Measurements from ENCODE around the gene ARRB1. TPM values are rescaled to one million over a fixed set of nuclear protein-coding genes. Genes with fewer than 3 reads are reported as not detected.

ARRB1 gene
- total and polyA plus RNA-seq, 10 of the 15 experiments (the other 5 are each of a cell fraction or from before 2014, with no cell fraction given): 0.39 to 12.9 (median 1.7) TPM

DNA sequence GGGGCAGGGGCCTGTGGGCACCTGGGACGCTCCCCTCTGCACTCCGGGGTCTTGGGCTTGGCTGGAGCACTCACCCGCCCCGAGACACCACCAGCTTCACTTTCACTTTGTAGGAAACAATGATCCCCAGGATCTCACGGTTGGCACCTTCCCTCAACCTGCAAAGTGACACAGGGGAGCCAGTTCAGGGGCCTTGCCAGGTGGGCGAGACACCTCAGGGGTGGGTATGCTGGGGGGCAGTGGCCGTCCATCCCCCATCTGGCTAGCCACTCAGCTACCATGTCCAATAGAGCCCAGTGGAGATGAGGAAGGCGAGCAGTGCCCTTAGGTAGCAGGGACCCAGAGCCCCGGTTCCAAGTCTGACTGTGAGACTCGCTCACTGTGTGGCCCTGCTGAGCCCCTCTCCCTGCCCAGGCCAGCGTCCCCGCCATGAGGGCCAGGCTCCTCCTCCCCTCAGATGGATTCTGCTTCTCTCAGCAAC is 78.6 kb downstream of the ARRB1 start (continued):
- TF ChIP-seq, protein P1, sequence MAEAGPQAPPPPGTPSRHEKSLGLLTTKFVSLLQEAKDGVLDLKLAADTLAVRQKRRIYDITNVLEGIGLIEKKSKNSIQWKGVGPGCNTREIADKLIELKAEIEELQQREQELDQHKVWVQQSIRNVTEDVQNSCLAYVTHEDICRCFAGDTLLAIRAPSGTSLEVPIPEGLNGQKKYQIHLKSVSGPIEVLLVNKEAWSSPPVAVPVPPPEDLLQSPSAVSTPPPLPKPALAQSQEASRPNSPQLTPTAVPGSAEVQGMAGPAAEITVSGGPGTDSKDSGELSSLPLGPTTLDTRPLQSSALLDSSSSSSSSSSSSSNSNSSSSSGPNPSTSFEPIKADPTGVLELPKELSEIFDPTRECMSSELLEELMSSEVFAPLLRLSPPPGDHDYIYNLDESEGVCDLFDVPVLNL (IDR thresholded peaks at IDR 0.05; ENCODE audit: low read depth, low read length): no peak
- TF ChIP-seq ZNF24 (IDR thresholded peaks at IDR 0.05) (no peak), SRF (IDR thresholded peaks at IDR 0.05; ENCODE audit: low read depth in 2 of 2, low read length in 2 of 2) (no peak), KLF5 (IDR thresholded peaks at IDR 0.05; ENCODE audit: partially characterized antibody) (no peak), FOXK2 (IDR thresholded peaks at IDR 0.05) (no peak)

DNA sequence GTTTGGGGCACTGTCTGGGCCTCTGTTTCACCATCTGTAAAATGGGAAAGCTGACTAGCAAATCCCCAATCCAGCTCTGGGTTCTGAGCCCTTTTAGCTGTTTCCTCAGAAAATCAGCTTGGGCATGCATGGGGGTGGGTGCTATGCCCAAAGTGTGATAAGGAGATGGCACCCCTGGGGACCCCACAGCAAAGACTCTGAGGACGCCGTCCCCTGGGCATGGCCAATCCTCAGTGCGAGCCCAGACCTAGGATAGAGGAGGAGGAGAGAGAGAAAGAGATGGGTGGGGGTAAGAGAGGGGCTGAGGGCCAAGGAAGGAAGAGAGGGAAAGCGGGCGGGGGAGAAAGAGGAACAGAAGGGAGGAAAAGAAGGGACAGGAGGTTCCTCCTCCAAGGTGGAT is 79.1 kb downstream of the ARRB1 start:
- TF ChIP-seq ZZZ3 (IDR thresholded peaks at IDR 0.05; ENCODE audit: control insufficient read depth, insufficient read length, low read depth): no peak
- in situ Hi-C loops (cut with MboI) (no loop called here), intact Hi-C loops (cut with micrococcal nuclease; ENCODE audit: unreplicated experiment) (no loop called here)
- Histone ChIP-seq H3K79me2 (ENCODE audit: control insufficient read depth, insufficient read depth, low read length) (no peaks in the 10 kb centered on the region), H4K20me1 (ENCODE audit: control insufficient read depth, insufficient read depth) (no peaks in the 10 kb centered on the region), H3K36me3 (ENCODE audit: control insufficient read depth in 2 of 2, insufficient read depth in 2 of 2, low read length in 1 of 2) (no peaks in the 10 kb centered on the region; a peak in 2 of 4 replicates), H3K27ac (ENCODE audit: control insufficient read depth, insufficient read depth) (no peak overlapping the region), H3K4me1 (ENCODE audit: control insufficient read depth, insufficient read depth, low read length) (no peaks in the 10 kb centered on the region), H3K4me2 (ENCODE audit: control insufficient read depth, insufficient read depth) (peak overlapping the region; percentile 11; the same call in 1 of the 2 replicates), H3K9me3 (replicated peaks; ENCODE audit: control insufficient read depth, insufficient read depth, low read length) (no peaks in the 10 kb centered on the region), H3K4me3 (no peak overlapping the region), H3K9ac (ENCODE audit: control insufficient read depth, insufficient read depth, low read length) (no peak overlapping the region), H3K27me3 (replicated peaks in 1 of 2; ENCODE audit: control insufficient read depth in 2 of 2, insufficient read depth in 2 of 2, low read length in 1 of 2) (no peaks in the 10 kb centered on the region), H2AFZ (ENCODE audit: control insufficient read depth, low read depth, low read length) (peak overlapping the region; percentile 7; the same call in 1 of the 2 replicates)
- no TSS peak for BruUV-seq (replicated peaks)
- no peak for ATAC-seq
- ChIA-PET POLR2A (interaction anchor here (0.5 kb wide), 1 partner anchor 84 kb away, joined by 7 read pairs; no protein-coding TSS in a partner anchor), SMC1A (ENCODE audit: uncharacterized antibody, unreplicated experiment) (interaction anchor here (0.5 kb wide), 1 partner anchor 348 kb away, joined by 4 read pairs; no protein-coding TSS in a partner anchor), CTCF (interaction anchor here (0.9 to 16.9 kb wide), 2 partner anchors 112 to 333 kb away, joined by 3 to 406 read pairs; no protein-coding TSS in a partner anchor), RAD21 (ENCODE audit: unreplicated experiment) (no interaction called here)
- 28% methylated on average over 3 of the region's 5 CpGs for WGBS (ENCODE audit: insufficient coverage, insufficient replicate concordance, low lambda C conversion rate, missing lambda C conversion rate)
- no peak for FAIRE-seq
- no peak for DNase-seq (ENCODE audit: low read depth, low spot score)

Measured in GM12878 (cell line).